ENCODE measurements around the gene AKR1E2. TPM values are rescaled to one million over a fixed set of nuclear protein-coding genes. Genes with fewer than 3 reads are reported as not detected.

Gene AKR1E2
- total and polyA plus RNA-seq, 2 donors (not counting 1 experiment from before 2014, with no cell fraction given): 0.42 TPM; not detected in 1

DNA sequence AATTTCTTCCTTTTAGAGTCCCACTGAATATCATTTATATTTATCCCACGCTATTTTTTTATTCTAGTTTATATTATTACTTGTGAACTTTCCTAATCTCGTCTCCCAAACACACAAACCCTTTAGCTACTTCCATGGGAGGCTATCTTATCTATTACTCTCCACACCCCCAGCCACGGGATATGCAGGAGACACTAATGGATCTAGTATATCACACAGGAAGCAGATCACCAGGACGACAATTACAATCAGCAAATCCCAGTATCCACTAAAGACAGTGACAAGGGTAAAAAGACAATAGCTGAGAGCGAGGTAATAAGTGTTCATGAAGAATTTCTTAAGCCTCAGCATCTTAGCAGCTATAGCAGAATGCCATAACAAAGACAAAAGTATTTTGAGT is 3.8 kb upstream of the AKR1E2 start:
- no peak for TF ChIP-seq EZH2 (IDR thresholded peaks at IDR 0.05; ENCODE audit: borderline replicate concordance, insufficient read depth, low read depth, low read length, poor library complexity, severe bottlenecking)
- TF ChIP-seq, protein P1, sequence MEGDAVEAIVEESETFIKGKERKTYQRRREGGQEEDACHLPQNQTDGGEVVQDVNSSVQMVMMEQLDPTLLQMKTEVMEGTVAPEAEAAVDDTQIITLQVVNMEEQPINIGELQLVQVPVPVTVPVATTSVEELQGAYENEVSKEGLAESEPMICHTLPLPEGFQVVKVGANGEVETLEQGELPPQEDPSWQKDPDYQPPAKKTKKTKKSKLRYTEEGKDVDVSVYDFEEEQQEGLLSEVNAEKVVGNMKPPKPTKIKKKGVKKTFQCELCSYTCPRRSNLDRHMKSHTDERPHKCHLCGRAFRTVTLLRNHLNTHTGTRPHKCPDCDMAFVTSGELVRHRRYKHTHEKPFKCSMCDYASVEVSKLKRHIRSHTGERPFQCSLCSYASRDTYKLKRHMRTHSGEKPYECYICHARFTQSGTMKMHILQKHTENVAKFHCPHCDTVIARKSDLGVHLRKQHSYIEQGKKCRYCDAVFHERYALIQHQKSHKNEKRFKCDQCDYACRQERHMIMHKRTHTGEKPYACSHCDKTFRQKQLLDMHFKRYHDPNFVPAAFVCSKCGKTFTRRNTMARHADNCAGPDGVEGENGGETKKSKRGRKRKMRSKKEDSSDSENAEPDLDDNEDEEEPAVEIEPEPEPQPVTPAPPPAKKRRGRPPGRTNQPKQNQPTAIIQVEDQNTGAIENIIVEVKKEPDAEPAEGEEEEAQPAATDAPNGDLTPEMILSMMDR (IDR thresholded peaks at IDR 0.05): no peak
- Mint-ChIP-seq H3K4me3 (no peak overlapping the region), H3K27me3 (peaks cover 52% of the 10 kb centered on the region), H3K9me3 (ENCODE audit: insufficient read depth) (no peaks in the 10 kb centered on the region), H3K27ac (no peak overlapping the region), H3K4me1 (peaks cover 5% of the 10 kb centered on the region)
- WGBS (ENCODE audit: insufficient coverage): no CpG with 5 or more reads among the region's 5 CpGs
- H4K20me1 ChIP-seq (ENCODE audit: control insufficient read depth, insufficient read depth, low read length, poor library complexity, severe bottlenecking): no peaks in the 10 kb centered on the region
- no peak overlapping the region for H3K4me2 ChIP-seq (replicated peaks; ENCODE audit: low read depth, low read length, poor library complexity, severe bottlenecking)
- no peak overlapping the region for H2AFZ ChIP-seq (ENCODE audit: insufficient read depth, low read depth, low read length, poor library complexity, severe bottlenecking)
- H3K9me3 ChIP-seq (ENCODE audit: control extremely low read depth in 1 of 3, control insufficient read depth in 2 of 3, insufficient read depth in 1 of 3, low read length in 2 of 3): peaks cover 0 to 14% (median 0%) of the 10 kb centered on the region in 3 donors
- H3K4me1 ChIP-seq (ENCODE audit: control insufficient read depth in 2 of 2, insufficient read depth in 2 of 2, low read length in 2 of 2): peaks cover 0 to 3% of the 10 kb centered on the region in 2 donors
- H3K36me3 ChIP-seq (replicated peaks in 1 of 2; ENCODE audit: control extremely low read depth in 1 of 2, control insufficient read depth in 1 of 2, extremely low read depth in 1 of 2, insufficient read depth in 2 of 2, low read length in 1 of 2): no peaks in the 10 kb centered on the region
- CTCF ChIA-PET: interaction anchor here (0.6 to 0.9 kb wide), 2 partner anchors 27 to 1843 kb away, joined by 3 read pairs; no protein-coding TSS in a partner anchor
- no peak overlapping the region for H3K4me3 ChIP-seq (ENCODE audit: control extremely low read depth in 1 of 5, extremely low read depth in 1 of 5, insufficient read depth in 1 of 5, low read depth in 2 of 5, low read length in 4 of 5)
- no peak for DNase-seq
- ATAC-seq (ENCODE audit: low read depth): no peak
- H3K27ac ChIP-seq (ENCODE audit: low read length in 2 of 2): no peak overlapping the region
- POLR2A ChIA-PET: no interaction called here
- H3K79me2 ChIP-seq (ENCODE audit: control insufficient read depth, insufficient read depth, low read length): no peaks in the 10 kb centered on the region
- intact Hi-C loops (cut with micrococcal nuclease): no loop called here
- H3K27me3 ChIP-seq (replicated peaks in 1 of 4; ENCODE audit: control extremely low read depth in 1 of 4, control insufficient read depth in 3 of 4, insufficient read depth in 4 of 4, low read length in 3 of 4): peaks cover 0 to 26% (median 6%) of the 10 kb centered on the region in 4 experiments
- no peak overlapping the region for H3K9ac ChIP-seq (ENCODE audit: low read length)

DNA sequence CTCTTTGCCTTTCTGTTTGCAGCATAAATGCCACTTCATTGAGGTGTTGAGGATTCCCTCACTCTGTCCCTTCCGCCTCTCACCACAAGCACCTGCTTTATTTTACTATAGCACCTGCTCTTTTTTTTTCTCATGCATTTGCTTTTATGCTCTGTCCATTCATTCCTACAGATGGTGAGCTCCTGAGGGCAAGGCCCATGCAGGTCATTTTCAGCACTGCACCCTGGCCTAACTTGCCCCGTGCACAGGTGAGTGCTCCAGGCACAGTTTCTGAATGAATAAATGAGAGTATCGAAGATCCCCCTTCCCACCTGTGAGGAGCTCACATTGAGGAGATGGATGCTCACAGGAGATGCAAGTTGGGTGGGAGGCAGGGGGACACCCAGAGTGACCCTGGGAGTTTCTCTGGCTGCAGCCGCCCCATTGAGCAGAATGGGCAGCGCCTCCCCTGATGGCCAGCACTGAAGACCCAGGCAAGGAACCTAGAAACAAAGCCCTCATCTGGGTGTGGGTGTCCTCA is 1.2 kb upstream of the AKR1E2 start:
- H3K27me3 Mint-ChIP-seq: peaks cover 64% of the 10 kb centered on the region
- POLR2A ChIA-PET: no interaction called here
- H4K20me1 ChIP-seq (ENCODE audit: control insufficient read depth, insufficient read depth, low read length, poor library complexity, severe bottlenecking): no peaks in the 10 kb centered on the region
- peak overlapping the region; percentile 10 for H3K4me3 Mint-ChIP-seq
- H3K9me3 Mint-ChIP-seq (ENCODE audit: insufficient read depth): no peaks in the 10 kb centered on the region
- H3K36me3 ChIP-seq (replicated peaks in 1 of 2; ENCODE audit: control extremely low read depth in 1 of 2, control insufficient read depth in 1 of 2, extremely low read depth in 1 of 2, insufficient read depth in 2 of 2, low read length in 1 of 2): no peaks in the 10 kb centered on the region
- no peak overlapping the region for H3K9ac ChIP-seq (ENCODE audit: low read length)
- DNase-seq: no peak
- H2AFZ ChIP-seq (ENCODE audit: insufficient read depth, low read depth, low read length, poor library complexity, severe bottlenecking): no peak overlapping the region
- peaks cover 0 to 14% (median 0%) of the 10 kb centered on the region in 3 donors for H3K9me3 ChIP-seq (ENCODE audit: control extremely low read depth in 1 of 3, control insufficient read depth in 2 of 3, insufficient read depth in 1 of 3, low read length in 2 of 3)
- H3K4me2 ChIP-seq (replicated peaks; ENCODE audit: low read depth, low read length, poor library complexity, severe bottlenecking): no peak overlapping the region
- CTCF ChIA-PET: interaction anchor here (1.3 kb wide), 1 partner anchor 10 kb away, joined by 4 read pairs; no protein-coding TSS in a partner anchor
- H3K4me1 Mint-ChIP-seq: peaks cover 5% of the 10 kb centered on the region
- H3K27ac Mint-ChIP-seq: no peak overlapping the region
- peaks cover 0 to 35% (median 7%) of the 10 kb centered on the region in 4 experiments for H3K27me3 ChIP-seq (replicated peaks in 1 of 4; ENCODE audit: control extremely low read depth in 1 of 4, control insufficient read depth in 3 of 4, insufficient read depth in 4 of 4, low read length in 3 of 4)
- intact Hi-C loops (cut with micrococcal nuclease): no loop called here
- no peak overlapping the region for H3K27ac ChIP-seq (ENCODE audit: low read length in 2 of 2)
- H3K79me2 ChIP-seq (ENCODE audit: control insufficient read depth, insufficient read depth, low read length): no peaks in the 10 kb centered on the region
- no peak for ATAC-seq (ENCODE audit: low read depth)
- TF ChIP-seq EZH2 (IDR thresholded peaks at IDR 0.05; ENCODE audit: borderline replicate concordance, insufficient read depth, low read depth, low read length, poor library complexity, severe bottlenecking): no peak
- TF ChIP-seq, protein P1 (IDR thresholded peaks at IDR 0.05): no peak
- 100% methylated on average over 3 of the region's 5 CpGs for WGBS (ENCODE audit: insufficient coverage)
- H3K4me3 ChIP-seq (ENCODE audit: control extremely low read depth in 1 of 5, extremely low read depth in 1 of 5, insufficient read depth in 1 of 5, low read depth in 2 of 5, low read length in 4 of 5): no peak overlapping the region
- H3K4me1 ChIP-seq (ENCODE audit: control insufficient read depth in 2 of 2, insufficient read depth in 2 of 2, low read length in 2 of 2): peaks cover 0 to 3% of the 10 kb centered on the region in 2 donors
